ENCODE results near the gene PAN3.

PAN3 gene

DNA sequence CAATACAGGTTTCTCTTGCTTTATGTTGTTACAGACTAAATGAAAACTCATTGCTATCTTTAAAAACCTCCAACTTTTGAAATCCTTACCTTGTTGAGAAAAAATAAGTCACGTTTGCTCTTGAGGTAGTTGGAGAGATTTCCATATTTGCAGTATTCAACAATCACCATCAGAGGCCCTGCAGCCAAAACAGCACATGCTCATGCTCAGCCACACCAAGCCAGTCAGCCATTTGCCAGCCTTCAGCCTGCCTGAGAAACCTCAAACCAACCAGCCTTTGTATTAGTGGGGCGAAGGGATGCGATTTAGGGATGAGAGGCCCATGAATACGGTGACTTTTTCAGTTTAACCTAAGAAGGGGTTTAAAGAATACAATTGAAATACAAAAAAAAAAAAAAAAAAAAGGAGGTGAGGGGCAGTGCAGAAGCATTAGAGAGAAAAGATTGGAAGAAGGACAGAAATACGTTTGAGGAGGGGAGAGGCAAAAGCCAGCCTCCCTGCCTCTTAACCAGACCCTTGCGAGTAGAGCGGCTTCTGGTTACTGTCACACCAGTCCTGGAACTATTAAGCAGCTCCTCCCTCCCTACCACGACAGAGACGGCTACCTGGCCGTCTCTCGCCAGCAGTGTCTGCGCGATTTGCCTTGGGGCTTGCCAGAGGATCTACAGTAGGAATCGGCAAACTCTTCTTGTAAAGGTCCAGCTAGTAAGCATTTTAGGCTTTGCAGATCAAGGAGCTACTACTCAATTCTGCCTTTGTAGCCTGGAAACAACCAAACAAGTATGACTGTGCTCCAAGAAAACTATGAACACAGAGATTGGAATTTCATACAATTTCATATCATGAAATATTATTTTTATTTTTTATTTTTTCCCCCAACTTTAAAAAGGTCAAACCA lies 189.3 kb downstream of the PAN3 start:
- in situ Hi-C loops (cut with HindIII; ENCODE audit: low sequenced_read_pairs) = no loop called here

DNA sequence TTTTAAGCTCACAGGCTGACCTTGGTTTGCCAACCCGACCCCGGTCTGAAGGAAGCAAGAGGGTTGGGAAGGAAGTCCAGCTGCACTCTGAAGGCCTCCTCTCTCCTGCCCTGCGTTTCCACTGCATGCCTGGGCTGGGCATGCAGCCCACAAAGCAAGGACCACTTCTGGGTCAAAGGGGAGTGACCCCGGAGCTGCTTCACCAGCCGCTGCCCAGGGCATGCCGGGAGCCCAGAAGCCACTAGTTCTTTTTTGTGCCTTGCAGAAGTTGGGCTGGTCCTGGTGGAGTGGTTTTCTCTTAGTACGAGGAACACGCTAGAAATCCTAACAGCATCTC lies 189.9 kb downstream of the PAN3 start:
- in situ Hi-C loops (cut with HindIII; ENCODE audit: low sequenced_read_pairs) = no loop called here

GRCh38 chr13:28329395-28330158 lies 191.2 kb downstream of the PAN3 start:
- in situ Hi-C loops (cut with HindIII; ENCODE audit: low sequenced_read_pairs) = no loop called here

GRCh38 chr13:28333204-28333881 lies 195.0 kb downstream of the PAN3 start:
- in situ Hi-C loops (cut with HindIII; ENCODE audit: low sequenced_read_pairs) = no loop called here

DNA sequence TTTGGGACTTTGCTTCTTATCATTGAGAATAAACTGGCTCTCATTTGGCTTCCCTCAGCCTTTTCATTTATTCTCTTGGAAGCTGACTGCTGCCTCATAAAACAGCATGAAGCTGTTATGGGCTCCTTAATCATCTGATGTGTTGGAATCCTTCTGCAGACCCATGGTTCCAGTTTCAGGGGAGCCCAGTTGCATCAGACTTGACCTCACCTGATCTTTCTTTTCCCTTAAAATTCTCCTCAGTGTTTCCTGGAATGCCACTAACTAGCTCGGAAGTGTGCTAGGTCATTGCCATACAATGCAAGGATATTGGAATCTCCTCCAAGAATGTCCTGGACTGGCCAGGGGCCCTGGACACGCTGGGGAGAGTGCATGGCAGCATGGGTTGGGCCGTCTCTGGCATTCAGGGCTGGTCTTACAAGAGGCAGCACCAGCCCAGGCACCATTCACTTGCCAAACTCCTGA lies 197.9 kb downstream of the PAN3 start:
- in situ Hi-C loops (cut with HindIII; ENCODE audit: low sequenced_read_pairs) = no loop called here

DNA sequence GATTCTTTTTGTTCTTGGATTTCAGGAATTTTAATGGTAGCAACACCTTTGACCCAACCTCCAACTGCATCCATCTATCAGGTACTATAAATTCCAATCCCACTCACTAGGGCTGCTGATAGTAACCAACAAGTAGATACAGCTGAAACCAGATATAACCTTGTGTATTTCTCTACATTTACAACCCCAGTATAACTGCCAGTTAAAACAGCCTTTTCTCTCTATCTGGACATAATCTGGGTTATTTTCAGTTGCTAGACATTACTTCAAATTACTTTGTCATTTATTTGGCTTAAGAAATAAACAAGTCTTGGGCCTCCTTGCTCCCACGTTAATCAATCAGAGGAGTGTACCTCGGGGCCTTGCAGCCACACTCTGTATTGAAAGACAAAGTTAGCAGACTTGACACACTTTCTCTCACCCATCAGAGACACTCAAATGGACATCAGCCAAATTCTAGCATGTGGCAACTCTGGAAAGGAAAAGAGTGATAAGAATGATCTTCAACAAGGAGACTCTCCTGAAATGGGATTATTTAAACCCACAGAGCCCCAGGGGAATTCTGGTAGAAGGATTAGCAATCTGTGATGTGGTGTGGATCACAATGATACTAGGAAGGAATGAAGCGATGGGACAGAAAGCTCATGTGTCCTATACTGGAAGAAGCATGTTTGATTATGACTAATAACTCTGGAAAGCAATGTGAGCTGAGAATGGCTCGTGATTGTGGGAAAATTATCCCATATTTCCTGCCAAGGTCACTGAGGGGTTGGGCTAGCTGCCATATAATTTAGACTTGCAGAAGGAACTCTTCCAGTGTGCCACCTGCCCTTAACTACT lies 199.0 kb downstream of the PAN3 start:
- in situ Hi-C loops (cut with HindIII; ENCODE audit: low sequenced_read_pairs) = no loop called here

GRCh38 chr13:28338006-28338574 lies 199.7 kb downstream of the PAN3 start:
- in situ Hi-C loops (cut with HindIII; ENCODE audit: low sequenced_read_pairs) = no loop called here

GRCh38 chr13:28338742-28339141 lies 200.4 kb downstream of the PAN3 start:
- in situ Hi-C loops (cut with HindIII; ENCODE audit: low sequenced_read_pairs) = no loop called here

DNA sequence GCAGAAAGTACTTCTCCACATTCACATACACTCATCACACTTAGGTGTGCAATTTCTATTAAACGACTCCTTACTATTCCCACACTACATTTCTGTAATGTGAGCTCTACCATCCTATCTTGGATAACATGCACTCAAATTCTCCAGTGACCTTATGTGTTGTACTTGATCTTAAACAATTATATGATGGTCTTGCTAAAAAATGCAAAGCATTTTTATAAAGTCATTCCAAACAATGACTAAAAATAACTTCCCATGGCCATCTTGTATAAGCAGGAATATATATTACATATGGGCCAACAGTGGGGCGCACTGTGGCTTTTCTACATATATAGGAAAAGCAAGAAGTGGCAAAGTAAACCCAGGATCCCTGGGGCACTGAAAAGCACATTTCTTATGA lies 201.1 kb downstream of the PAN3 start:
- in situ Hi-C loops (cut with HindIII; ENCODE audit: low sequenced_read_pairs) = no loop called here

DNA sequence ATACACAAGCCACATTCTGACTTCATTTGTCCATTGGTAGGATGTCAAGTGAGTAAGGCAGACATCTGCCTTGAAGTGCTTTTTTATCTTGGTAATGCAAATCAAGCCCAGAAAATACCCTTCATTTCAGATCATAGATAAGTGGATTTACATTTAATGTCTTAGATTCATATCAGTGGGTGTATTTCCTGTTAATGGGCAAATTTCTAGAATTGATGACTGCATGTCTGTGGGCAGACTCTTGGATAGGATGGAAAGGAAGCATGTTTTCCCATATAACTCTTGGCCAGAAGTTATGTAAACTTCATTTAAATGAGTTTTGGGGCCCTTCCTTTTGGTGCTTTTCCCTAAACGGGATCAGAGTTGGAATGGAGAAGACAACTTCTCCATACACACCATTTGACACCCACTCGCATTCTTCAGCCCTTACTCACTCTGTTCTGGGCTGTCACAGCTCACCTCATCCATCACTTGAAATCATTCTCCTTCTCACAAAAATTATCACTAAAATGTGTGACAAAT lies 202.0 kb downstream of the PAN3 start:
- in situ Hi-C loops (cut with HindIII; ENCODE audit: low sequenced_read_pairs) = no loop called here

DNA sequence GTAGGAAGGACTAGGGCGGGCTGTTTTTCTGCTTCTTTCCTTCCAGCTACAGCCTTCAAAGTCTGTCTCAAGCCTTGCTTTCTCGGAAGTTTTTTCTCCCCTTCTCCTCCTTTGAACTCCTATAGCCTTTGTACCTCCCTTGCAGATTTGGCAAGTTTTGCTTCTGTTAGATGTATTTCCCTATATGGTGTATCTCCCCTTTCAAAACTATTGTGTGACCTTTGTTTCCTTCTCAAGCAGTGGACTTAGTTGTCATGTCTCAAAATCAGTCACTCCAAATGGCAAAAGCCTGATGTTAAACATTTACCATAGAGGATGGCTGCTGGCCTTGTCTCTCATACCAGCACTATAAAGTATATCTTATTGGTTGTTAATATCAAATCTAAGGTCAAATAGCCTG lies 203.9 kb downstream of the PAN3 start:
- in situ Hi-C loops (cut with HindIII; ENCODE audit: low sequenced_read_pairs) = no loop called here

GRCh38 chr13:28344163-28344562 lies 205.8 kb downstream of the PAN3 start:
- in situ Hi-C loops (cut with HindIII; ENCODE audit: low sequenced_read_pairs) = no loop called here
